GM19324 (cell line): Measurements from ENCODE around the gene TASOR.
A peak's percentile ranks its signal among the peaks of the same experiment; 100 is the strongest.
"Not testable (repeated sequence)": the region's sequence is repeated elsewhere in the genome, so short reads cannot be mapped to it uniquely, and the experiment has no call there.

Experiments used
- ATAC-seq: cut with Tn5 transposase; IDR thresholded peaks from one replicate; pipeline ENCODE4 v1.9.1; 2021; ENCODE audit warnings: mild to moderate bottlenecking, moderate library complexity; ENCODE audit not compliant: unreplicated experiment, low FRiP score

The TASOR gene, protein sequence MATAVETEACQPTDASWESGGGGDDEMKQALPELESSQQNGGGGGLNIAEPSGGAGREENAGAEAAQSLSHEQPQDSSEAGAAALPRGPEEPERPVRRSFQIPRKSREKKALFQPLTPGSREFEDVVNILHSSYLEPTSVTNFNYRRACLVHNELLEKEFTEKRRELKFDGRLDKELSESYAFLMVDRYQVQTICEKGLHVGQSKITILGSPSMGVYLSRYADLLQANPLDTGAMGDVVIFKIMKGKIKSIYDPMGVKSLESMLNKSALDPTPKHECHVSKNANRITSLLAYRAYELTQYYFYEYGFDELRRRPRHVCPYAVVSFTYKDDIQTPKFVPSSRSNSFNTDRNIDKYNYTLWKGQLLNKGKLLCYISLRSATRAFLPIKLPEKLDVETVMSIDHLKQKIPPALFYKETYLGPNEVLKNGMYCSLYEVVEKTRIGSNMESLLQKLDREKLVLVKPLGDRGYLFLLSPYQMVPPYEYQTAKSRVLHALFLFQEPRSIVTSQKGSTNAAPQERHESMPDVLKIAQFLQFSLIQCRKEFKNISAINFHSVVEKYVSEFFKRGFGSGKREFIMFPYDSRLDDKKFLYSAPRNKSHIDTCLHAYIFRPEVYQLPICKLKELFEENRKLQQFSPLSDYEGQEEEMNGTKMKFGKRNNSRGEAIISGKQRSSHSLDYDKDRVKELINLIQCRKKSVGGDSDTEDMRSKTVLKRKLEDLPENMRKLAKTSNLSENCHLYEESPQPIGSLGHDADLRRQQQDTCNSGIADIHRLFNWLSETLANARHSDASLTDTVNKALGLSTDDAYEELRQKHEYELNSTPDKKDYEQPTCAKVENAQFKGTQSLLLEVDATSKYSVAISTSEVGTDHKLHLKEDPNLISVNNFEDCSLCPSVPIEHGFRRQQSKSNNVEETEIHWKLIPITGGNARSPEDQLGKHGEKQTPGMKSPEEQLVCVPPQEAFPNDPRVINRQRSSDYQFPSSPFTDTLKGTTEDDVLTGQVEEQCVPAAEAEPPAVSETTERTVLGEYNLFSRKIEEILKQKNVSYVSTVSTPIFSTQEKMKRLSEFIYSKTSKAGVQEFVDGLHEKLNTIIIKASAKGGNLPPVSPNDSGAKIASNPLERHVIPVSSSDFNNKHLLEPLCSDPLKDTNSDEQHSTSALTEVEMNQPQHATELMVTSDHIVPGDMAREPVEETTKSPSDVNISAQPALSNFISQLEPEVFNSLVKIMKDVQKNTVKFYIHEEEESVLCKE (N-terminal part only)

DNA sequence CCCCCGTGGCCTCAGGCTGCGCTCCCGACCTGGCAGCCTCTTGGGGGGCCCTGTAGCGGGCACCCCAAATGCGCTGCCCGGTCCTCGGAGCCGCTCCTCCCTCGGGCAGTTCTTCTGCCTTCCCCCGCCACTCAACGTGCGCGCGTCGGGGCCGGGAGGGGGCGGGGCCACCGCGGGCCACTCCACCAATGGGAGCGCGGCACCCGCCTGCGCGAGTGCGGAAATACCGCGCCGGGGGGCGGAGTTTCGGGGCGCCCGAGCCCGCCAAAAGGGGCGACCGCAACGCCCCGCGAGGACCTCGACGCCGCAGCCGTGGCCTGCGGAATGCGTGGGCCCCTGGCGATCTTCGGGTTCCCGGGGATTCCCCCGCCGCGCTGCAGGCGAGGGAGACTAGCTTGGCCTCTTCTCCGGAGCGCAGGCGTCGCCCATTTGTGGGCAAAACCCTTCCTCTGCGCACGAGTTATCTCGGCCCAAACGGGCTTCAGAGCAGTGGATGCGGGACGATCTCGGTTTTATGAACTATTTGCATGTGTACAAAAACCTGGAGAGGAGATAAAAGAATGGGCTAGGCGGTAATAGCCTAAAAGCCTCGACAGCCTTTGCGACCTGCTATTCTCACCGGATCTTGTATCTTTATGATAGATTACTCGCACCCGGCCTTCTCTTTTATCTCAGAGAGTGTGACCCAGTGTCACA lies at the start of gene TASOR:
TASOR (minus strand) TSS at position 144 of the 696 bp plus-strand sequence. CDS start 259 bp downstream, outside the sequence.
- ATAC-seq = peak; percentile 75

DNA sequence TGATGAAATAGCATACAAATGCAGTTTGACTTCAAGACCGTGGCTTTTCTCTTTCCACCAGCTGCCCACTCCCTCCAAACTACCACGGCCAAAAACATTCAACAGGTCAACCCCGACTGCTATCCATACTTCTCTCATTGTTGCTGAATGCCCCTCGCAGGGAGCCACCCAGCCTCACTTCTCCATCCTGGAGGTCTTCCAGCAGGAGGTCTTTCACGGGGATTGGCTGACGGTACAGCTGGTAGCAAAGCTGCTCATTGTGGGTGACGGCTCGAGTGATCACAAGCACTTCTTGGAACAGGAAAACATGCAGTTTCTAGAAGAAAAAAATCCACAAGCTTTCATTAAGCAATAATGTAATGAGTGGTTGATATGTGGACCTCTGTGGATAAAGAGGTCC lies 49.0 kb upstream of the TASOR start:
- no peak for ATAC-seq

DNA sequence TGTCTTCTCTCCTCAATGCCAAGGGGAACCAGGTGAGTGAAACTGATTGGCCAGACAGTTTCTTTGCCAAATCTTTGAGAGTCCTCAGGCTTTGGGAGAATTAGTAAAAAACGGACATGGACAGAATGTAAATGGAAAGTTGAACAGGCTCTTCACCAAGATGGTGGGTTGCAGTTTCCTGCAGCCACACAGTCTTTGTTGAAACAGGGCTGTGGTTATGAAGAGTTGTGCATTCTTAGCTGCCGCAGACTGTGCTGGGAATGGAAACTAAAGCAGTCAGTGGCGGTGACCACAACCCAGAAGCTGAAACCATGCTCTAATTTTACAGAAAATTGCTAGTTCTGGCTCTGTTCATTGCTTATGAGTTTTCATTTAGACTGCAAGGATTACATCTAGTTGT lies 42.1 kb upstream of the TASOR start:
- peak; percentile 95 for ATAC-seq

DNA sequence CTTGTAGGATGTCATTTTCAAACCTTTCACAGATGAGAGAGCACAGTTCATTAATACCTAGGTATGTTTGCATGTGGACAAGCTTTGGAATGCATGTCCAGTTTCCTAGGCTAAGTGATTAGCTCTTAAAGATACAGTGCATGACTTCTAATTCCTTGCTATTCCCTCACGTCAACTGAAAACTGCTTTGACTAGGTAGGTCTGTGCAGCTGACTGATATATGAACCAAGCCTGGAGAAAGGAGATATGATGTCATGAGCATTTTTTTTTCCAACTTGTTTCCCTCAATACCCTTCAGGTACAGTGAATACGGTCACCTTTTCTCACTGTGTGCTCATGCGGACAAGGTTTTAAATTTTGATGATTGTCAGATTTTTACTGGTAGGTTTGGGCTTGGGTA lies 41.6 kb upstream of the TASOR start:
- no peak for ATAC-seq

DNA sequence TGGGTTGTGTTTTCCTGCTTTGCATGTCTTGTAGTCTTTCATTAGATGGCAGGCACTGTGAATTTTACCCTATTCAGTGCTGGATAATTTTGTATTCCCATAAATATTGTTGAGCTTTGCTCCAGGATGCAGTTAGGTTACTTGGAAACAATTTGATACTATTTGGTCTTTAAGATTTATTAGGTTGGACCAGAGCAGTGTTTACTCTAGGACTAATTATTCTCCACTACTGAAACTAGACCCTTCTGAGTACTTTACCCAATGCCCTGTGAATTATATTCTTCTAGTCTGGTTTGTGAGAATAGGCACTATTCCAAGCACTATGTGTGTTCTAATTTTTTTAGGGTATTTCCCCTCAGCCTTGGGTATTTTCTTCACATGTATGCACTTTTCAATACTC lies 37.8 kb upstream of the TASOR start:
- no peak for ATAC-seq

DNA sequence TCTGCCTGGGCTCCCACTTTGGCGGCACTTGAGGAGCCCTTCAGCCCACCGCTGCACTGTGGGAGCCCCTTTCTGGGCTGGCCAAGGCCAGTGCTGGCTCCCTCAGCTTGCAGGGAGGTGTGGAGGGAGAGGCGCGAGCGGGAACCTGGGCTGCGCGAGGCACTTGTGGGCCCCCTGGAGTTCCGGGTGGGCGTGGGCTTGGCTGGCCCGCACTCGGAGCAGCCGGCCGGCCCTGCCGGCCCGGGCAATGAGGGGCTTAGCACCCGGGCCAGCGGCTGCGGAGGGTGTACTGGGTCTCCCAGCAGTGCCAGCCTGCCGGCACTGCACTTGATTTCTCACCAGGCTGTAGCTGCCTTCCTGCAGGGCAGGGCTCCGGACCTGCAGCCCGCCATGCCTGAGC lies 35.7 kb upstream of the TASOR start:
- not testable (repeated sequence) for ATAC-seq

DNA sequence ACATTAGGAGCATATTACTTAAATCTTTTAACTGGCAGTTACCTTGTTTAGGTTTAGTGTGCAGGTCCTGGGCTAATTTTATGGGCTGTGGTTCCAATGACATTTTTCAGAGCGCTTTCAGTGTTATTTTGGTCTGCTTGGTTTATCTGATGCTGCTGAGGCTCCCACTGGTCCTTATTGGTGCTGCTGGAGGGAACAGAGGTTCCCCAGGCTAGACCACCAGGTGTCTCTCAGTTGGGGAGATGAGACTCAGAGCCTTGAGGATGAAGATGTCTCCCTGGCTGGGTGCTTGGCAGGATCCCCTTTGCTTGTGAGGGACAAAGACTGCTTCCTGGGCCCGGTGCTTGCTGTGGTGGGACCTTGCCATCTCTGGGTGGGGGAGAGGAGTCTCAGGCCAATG lies 28.3 kb upstream of the TASOR start:
- ATAC-seq = no peak

DNA sequence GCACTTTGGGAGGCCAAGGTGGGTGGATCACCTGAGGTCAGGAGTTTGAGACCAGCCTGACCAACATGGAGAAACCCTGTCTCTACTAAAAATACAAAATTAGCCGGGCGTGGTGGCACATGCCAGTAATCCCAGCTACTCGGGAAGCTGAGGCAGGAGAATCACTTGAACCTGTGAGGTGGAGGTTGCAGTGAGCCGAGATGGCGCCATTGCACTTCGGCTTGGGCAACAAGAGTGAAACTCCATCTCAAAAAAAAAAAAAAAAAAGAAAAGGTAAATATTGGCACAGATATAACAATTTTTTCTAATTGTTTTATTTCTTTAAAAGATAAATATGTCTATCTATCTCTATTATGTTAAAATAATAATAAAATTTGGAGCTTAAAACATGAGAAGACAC lies 24.3 kb upstream of the TASOR start:
- not testable (repeated sequence) for ATAC-seq

DNA sequence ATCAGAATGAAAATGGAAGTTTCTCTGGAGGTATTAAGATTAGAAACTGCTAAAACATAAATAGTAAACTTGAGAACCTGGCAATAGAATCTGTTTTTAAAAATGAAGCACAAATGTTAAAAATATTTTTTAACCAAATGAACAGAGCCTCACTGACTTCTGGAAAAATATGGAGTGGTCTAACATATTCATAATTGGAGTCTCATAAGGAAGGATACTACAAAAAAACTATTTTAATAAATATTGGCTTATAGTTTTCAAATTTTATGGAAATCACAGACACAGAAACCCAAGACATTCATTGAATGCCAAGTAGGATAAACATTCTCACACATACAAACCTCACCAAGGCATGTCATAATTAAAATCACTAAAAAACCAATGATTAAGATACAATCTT lies 23.6 kb upstream of the TASOR start:
- ATAC-seq = no peak

DNA sequence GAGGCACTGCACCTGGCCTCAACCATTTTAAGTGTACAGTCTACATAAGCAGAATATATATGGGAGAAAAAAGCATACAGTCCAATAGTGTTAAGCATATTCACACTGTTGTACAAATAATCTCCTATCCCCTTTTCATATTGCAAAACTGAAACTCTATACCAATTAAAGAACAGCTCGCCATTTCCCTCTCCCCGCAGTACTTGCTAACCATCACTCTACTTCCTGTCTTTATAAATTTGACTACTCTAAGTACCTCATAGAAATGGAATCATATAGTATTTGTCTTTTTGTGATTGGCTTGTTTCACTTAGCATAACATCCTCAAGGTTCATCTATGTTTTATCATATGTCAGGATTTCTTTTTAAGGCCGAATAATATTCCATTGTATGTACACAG lies 21.6 kb upstream of the TASOR start:
- no peak for ATAC-seq

DNA sequence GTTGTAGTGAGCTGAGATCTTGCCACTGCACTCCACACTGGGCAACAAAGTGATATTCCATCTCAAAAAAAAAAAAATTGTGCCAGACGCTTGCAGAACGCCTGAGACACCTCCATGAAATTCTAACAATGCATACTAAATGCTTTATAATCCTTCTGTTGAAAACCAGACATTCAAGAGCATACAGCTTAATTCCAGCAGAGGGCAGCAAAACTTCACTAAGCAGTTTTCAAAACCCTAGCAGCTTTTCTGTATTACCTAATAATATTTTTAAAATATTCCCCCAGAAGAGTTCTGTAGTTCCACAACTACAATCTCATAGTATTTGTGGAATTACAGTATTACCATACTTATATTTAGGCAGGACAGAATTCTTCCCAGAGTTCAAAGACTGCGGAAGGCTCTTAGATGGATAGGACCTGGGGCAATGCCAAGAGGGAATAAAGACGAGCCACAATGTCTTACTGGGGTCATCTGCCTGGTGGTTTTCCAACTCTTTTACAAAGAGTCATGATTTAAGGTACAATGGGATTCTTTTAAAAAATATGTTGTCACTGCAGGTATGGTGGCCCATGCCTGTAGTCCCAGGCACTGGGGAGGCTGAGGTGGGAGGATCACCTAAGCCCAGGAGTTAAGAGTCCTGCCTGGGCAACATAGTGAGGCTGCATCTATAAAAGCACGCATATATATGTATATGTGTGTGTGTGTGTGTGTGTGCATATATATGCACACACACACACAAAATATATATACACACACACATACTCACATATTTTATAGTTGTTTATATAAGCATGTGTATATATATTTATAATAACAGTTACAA lies 19.6 kb upstream of the TASOR start:
- ATAC-seq = no peak

DNA sequence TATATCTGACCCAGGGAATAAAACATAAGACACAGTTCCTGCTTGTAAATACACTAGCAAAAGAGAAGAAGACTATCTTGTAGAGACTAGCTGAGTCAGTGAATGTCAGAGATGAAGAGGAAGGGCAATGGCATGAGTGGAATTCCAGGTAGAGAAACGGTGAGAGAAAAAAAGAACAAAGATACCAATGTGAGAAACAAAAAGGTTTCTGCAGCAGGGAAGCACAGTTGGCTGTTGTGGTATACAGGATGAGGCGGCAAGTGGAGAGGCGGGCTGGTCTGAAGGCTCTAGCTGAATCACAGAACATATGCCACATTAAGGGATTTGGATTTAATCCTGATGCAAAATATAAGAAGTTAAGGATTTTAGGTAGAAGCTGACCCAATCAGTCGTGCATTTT lies 17.1 kb upstream of the TASOR start:
- no peak for ATAC-seq

DNA sequence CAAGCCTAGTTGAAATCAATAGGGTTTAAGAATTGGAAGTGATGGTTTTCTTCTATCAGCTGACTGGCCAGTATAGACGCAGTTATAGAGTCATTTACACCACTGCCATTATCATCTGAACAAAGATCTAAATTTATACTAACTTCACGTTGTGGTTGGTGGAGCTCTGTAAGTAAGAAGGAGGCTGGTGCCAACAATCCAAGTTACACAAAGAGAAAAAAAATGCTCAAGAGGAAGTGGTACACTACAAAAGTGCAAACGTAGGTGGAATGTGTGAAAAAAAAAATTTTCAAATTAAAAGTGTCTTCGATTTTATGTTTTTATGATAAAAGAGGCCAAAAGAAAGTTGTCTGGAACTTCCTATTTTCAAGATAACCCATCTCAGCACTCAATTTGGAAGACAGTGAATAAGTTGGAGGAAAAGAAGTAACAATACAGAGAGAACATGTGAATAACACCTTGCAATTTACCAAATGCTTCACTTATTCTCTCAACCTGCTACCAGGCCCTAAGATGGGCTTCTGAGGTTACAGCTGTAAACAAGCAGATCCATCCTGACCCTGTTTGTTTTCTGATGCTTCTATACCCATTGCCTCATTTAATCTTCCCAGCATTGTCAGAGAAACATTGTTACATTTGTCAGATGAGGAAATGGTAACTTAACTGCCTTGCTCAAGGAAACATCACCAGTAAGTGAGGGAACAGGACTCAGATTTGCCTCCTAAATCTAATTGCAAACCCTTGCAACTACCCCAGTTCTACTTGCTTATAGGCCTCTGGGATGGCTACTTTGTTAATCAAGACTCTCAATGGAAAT lies 12.0 kb upstream of the TASOR start:
- ATAC-seq = no peak

DNA sequence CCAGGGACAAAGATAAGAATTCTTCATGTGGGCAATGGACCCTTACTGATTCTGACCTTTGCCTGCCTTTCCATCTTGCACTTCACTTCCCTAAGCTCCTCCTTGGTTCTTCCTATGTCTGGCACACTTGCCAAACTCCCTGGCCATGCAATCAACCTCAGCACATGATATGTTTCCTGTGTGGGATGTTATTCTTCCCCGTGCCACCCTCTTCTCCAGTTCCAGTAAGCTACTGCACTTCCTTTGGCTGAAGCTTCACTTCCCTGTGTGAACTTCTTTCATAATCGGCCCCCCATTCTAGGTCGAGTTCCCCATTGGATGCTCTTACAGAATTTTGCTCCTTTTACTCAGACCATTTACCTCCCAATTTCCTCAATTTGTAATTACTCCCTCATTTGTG lies 10.7 kb upstream of the TASOR start:
- ATAC-seq = no peak

DNA sequence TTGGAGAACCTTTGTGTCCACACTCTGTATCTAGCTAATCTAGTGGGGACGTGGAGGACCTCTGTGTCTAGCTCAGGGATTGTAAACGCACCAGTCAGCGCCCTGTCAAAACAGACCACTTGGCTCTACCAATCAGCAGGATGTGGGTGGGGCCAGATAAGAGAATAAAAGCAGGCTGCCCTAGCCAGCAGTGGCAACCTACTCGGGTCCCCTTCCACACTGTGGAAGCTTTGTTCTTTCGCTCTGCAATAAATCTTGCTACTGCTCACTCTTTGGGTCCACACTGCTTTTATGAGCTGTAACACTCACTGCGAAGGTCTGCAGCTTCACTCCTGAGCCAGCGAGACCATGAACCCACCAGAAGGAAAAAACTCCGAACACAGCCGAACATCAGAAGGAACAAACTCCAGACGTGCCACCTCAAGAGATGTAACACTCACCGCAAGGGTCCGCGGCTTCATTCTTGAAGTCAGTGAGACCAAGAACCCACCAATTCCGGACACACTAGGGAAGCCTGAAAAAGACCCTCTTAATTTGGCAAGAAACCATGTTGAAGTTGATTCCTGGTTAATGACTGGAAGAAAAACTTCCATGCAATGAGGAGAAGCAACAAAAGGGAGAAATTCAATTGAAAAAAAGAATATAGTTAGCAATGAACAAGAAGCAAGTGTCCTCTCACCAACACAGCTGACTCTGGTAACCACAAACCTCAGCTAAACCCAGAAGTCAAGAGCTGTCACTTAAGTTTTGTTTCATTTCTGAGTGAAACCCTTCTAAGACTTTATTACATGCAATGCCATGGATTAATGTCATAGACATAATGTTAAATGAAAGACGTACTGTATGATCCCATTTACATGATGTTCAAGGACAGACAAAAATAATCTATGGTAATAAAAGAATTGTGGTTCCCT lies 9.7 kb upstream of the TASOR start:
- ATAC-seq = peak; percentile 63

DNA sequence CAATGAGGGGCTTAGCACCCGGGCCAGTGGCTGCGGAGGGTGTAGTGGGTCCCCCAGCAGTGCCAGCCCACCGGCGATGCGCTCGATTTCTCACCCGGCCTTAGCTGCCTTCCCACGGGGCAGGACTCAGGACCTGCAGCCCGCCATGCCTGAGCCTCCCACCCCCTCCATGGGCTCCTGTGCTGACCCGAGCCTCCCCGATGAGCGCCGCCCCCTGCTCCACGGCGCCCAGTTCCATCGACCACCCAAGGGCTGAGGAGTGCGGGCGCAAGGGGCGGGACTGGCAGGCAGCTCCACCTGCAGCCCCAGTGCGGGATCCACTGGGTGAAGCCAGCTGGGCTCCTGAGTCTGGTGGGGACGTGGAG lies 8.9 kb upstream of the TASOR start:
- ATAC-seq = not testable (repeated sequence)

DNA sequence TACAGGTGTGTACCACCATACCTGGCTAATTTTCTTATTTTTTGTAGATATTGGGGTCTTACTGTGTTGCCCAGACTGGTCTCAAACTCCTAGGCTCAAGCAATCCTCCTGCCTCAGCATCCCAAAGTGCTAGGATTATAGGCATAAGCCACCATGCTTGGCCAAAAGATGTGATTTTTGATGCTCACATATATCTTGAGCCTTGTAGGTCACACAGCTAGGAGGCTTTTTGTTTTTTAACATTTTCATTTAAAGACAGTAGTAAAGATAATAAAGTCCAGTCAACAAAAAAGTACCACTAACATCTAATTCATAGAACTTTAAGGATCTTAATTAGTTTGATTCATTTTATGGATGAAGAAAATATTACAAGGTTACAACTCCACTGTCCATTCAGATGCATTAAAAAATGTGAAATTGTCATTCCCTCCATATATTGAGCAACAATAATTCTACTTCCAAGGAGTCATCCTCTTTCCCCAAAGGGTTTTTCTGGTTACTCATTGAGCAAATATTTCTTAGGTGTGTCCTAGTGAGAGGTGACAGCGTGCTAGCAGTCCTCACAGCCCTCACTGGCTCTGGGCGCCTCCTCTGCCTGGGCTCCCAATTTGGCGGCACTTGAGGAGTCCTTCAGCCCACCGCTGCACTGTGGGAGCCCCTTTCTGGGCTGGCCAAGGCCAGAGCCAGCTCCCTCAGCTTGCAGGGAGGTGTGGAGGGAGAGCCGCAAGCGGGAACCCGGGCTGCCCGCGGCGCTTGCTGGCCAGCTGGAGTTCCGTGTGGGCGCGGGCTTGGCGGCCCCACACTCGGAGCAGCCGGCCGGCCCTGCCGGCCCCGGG lies 8.3 kb upstream of the TASOR start:
- ATAC-seq = no peak
